Upper lobe of left lung (tissue), 6 donors: ENCODE measurements around the gene KIRREL3. TPM values are rescaled to one million over a fixed set of nuclear protein-coding genes. Genes with fewer than 3 reads are reported as not detected.

Source experiments
- ATAC-seq, 2 donors: fragments of 200-7000 bp; cut with Tn5 transposase; one replicate each; pipeline ENCODE4 v1.9.1; 2022; ENCODE audit warnings: mild to moderate bottlenecking in 2 of 2, moderate library complexity in 2 of 2; ENCODE audit not compliant: low FRiP score in 2 of 2
- DNase-seq, 2 donors: peaks; one replicate each; pipeline ENCODE4 v3.0.0-alpha.2; 2019 to 2020
- H3K27ac ChIP-seq, 4 donors: fragments of 200-600 bp; sonication (generic); one replicate each; pipeline ENCODE4 v1.5.1; 2016 to 2019
- H3K27me3 ChIP-seq, 4 donors: fragments of 200-600 bp; sonication (generic); one replicate each; pipeline ENCODE4 v1.5.1; 2017 to 2019
- H3K36me3 ChIP-seq, 4 donors: fragments of 200-600 bp; sonication (generic); one replicate each; pipeline ENCODE4 v1.5.1; 2016 to 2019
- H3K4me1 ChIP-seq, 4 donors: fragments of 200-600 bp; sonication (generic); one replicate each; pipeline ENCODE4 v1.5.1; 2018 to 2019
- H3K4me3 ChIP-seq, 4 donors: fragments of 200-600 bp; sonication (generic); one replicate each; pipeline ENCODE4 v1.5.1; 2017 to 2019; ENCODE audit warnings: mild to moderate bottlenecking in 2 of 4, moderate library complexity in 1 of 4
- H3K9me3 ChIP-seq, 4 donors: fragments of 200-600 bp; sonication (generic); one replicate each; pipeline ENCODE4 v1.5.1; 2018 to 2019
- EP300 ChIP-seq, 4 donors: sonication (generic); formaldehyde crosslinking; IDR thresholded peaks; one replicate each; pipeline ENCODE4 v1.5.1; 2017; ENCODE audit warnings: antibody characterized with exemption in 4 of 4, control low read depth in 2 of 4
- POLR2A ChIP-seq, 4 donors: fragments of 450-650 bp; IDR thresholded peaks; one replicate each; pipeline ENCODE4 v1.5.1; 2016 to 2017; ENCODE audit warnings: antibody characterized with exemption in 4 of 4, mild to moderate bottlenecking in 2 of 4
- POLR2AphosphoS5 ChIP-seq, 2 donors: sonication (generic); formaldehyde crosslinking; IDR thresholded peaks; one replicate each; pipeline ENCODE4 v1.5.1; 2017; ENCODE audit warnings: antibody characterized with exemption in 2 of 2
- WGBS, 2 donors: methylation state at CpG; one replicate each; pipeline ENCODE4 v1.1.5; 2017 to 2018; 5-methylcytosine and 5-hydroxymethylcytosine counted together
- total RNA-seq, 6 donors: library from RNA; depleted of rRNA in 4 of 6; stranded (reverse); fragments of >200 nt in 4 of 6; gene quantifications; one replicate each; pipeline versions ENCODE4 v1.1.0 to v1.2.1, GENCODE V29; 2016 to 2021
- TF ChIP-seq, protein P1 (sequence below), 6 experiments: fragments of 450-650 bp in 4 of 6; fragments of 200-600 bp in 2 of 6; sonication (generic) in 2 of 6; IDR thresholded peaks; one replicate each; pipeline ENCODE4 v1.5.1; 2016 to 2019; ENCODE audit warnings: antibody characterized with exemption in 6 of 6
- donor health status: DM: no; HTN: no; CAD: no; lungs with moderate emphysema.
- donor health status: DM: no; HTN: yes; CAD: no; lungs with severe emphysema.

The KIRREL3 gene
- total RNA-seq, 6 donors from 2014 or later = 0.22 to 0.24 TPM; not detected in 4

DNA sequence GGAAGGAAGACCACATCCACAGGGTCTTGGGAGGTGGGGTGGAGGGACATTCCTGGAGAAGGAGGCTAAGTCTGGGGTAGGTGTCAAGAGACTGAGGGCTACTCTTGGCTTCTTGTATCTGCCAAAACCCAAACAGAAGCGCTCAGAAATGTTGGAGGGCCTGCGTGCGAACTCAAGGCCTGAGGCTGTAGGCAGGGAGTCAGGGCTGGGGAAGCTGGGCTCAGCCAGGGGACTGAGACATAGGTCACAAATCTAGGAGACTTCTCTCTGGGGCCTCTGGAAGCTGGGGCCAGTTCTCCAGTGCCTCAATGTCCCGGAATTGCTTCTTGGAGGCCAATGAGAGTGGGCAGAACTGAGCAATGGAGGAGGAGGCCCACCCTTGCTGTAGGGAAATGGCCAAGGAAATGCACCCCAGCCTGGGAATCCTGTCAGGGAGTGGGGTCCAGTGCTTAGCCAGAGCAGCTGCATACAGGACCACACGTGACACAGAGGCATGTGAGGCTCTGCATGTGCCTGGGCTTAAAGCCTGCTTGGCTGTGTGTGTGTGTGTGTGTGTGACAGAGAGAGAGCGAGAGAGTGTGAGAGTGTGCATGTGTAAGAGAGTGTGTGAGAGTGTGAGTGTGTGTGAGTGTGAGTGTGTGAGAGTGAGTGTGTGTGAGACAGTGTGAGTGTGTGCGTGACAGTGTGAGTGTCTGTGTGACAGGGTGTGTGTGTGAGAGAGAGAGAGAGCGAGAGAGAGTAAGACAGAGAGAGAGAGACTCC is 503.8 kb downstream of the KIRREL3 start:
- Histone ChIP-seq H3K4me3 (no peak overlapping the region), H3K27me3 (no peaks in the 10 kb centered on the region), H3K36me3 (no peaks in the 10 kb centered on the region), H3K27ac (no peak overlapping the region), H3K9me3 (no peaks in the 10 kb centered on the region), H3K4me1 (no peaks in the 10 kb centered on the region)
- WGBS, 2 donors = 83 to 95% methylated on average over 8 of the region's 8 CpGs
- DNase-seq (no peak), ATAC-seq (no peak)
- TF ChIP-seq, protein P1, sequence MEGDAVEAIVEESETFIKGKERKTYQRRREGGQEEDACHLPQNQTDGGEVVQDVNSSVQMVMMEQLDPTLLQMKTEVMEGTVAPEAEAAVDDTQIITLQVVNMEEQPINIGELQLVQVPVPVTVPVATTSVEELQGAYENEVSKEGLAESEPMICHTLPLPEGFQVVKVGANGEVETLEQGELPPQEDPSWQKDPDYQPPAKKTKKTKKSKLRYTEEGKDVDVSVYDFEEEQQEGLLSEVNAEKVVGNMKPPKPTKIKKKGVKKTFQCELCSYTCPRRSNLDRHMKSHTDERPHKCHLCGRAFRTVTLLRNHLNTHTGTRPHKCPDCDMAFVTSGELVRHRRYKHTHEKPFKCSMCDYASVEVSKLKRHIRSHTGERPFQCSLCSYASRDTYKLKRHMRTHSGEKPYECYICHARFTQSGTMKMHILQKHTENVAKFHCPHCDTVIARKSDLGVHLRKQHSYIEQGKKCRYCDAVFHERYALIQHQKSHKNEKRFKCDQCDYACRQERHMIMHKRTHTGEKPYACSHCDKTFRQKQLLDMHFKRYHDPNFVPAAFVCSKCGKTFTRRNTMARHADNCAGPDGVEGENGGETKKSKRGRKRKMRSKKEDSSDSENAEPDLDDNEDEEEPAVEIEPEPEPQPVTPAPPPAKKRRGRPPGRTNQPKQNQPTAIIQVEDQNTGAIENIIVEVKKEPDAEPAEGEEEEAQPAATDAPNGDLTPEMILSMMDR (IDR thresholded peaks at IDR 0.05) = no peak
- no peak for TF ChIP-seq POLR2A (IDR thresholded peaks at IDR 0.05)
- TF ChIP-seq EP300 (IDR thresholded peaks at IDR 0.05) = no peak
- no peak for TF ChIP-seq POLR2AphosphoS5 (IDR thresholded peaks at IDR 0.05)

DNA sequence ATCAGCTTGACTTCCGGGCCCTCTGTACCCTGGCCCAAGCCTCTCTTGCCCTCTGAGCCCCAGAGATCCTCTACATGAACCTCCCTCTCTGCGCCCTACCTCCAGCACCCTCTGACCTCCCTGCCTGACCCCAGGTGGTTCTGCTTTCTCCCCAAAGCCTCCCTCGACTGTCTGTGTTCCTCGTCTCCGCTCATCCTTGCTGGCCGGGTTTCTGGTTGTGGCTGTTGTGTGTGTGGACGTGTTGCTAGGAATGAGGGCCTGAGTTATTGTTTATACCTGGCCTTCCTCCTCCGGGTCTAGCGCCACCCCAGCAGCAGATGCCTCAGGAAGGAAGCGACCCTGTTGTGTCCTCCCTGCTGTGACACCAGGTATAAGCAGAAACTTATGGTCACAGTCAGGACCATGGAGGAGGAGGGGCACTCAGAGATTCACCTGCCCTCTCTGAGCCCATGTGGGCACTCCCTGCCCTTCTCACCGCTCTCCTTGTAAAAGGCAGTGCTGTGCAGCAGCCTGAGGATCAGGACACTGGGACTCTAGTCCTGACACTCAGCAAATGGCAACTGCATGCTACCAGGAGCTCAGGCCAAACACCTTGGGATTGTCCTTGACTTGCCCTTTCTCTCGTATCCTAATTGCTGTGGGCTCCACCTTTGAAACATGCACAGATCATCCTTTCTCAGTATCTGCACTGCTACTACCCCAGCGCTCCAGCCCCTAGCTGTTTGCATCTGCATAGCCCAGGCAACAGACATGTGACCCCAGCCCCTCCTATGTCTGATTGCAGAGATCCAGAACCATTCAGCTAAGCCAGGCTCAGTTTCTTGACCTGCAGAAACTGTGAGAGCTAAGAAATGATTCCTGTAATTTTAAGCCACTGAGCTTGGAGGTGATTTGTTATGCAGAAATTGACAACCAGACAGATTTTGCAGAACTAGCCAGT is 505.0 kb downstream of the KIRREL3 start:
- Histone ChIP-seq H3K4me3 (no peak overlapping the region), H3K27me3 (no peaks in the 10 kb centered on the region), H3K4me1 (no peaks in the 10 kb centered on the region), H3K36me3 (no peaks in the 10 kb centered on the region), H3K27ac (no peak overlapping the region), H3K9me3 (no peaks in the 10 kb centered on the region)
- ATAC-seq = no peak
- DNase-seq = no peak
- WGBS, 2 donors = 82 to 88% methylated on average over 12 to 13 of the region's 13 CpGs
- TF ChIP-seq, protein P1 (IDR thresholded peaks at IDR 0.05) = no peak
- TF ChIP-seq POLR2AphosphoS5 (IDR thresholded peaks at IDR 0.05) = no peak
- TF ChIP-seq EP300 (IDR thresholded peaks at IDR 0.05) = no peak
- no peak for TF ChIP-seq POLR2A (IDR thresholded peaks at IDR 0.05)

DNA sequence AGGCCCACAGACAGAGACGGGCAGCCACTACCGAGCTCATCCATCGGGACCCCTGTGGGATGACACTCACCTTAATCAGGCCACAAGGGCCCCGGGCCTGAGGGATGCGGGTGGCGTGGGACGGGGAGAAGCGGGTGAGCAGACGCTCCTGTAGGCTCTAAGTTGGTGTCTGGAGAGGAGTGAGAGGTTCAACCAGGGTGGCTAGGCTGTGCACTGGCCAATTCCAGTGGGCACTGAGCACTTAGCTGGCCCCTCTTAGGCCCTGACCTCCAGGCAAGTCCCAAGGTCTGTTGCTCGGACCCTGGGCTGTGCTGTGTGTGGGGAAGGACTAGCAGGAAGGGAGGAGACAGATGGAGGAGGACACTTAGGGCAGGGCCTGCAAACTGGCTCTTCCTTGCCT is 505.7 kb downstream of the KIRREL3 start:
- no peak for DNase-seq
- Histone ChIP-seq H3K9me3 (no peaks in the 10 kb centered on the region), H3K4me1 (no peaks in the 10 kb centered on the region), H3K4me3 (no peak overlapping the region), H3K27me3 (no peaks in the 10 kb centered on the region), H3K27ac (no peak overlapping the region), H3K36me3 (no peaks in the 10 kb centered on the region)
- 84 to 87% methylated on average over 3 to 10 of the region's 10 CpGs for whole genome bisulfite sequencing, 2 donors
- no peak for ATAC-seq
- TF ChIP-seq POLR2A (IDR thresholded peaks at IDR 0.05) (no peak), POLR2AphosphoS5 (IDR thresholded peaks at IDR 0.05) (no peak), EP300 (IDR thresholded peaks at IDR 0.05) (no peak)
- TF ChIP-seq, protein P1 (IDR thresholded peaks at IDR 0.05) = no peak

DNA sequence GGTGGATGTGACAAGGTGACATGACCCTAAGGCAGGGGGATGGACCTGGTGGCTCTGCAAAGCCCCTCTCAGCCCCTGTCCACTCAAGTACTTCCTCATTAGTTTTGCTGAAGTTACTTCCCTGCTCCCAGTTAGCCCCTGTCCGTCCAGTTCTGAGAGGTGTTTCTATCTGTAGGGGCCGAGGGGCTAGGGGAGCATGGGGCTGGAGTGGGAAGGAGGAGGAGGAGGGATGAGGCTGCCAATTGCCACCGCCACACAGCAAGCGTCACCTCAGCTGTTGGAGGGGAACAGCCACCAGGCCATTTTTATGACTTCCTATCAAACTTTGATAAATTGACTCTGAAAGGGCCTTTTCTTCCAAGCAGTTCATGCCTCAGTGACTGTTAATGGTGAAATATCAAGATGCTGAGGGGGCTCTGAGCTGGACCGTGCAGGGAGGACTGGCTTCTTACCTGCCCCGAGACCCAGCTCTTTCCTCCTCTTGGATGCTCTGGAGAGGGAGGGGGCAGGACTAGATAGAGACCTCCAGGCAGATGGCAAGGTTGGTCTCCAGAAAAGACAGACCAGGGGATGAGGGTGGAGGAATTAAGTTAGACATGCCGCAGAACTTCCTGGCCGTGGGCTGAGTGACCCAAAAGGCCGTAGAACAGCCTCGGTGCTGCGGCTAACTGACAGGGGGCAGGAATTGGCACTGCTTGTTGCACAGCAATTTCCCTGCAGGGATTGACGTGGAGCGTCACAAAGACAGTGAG is 508.1 kb downstream of the KIRREL3 start:
- ATAC-seq = no peak
- Histone ChIP-seq H3K27me3 (no peaks in the 10 kb centered on the region), H3K4me1 (no peaks in the 10 kb centered on the region), H3K9me3 (no peaks in the 10 kb centered on the region), H3K36me3 (no peaks in the 10 kb centered on the region), H3K4me3 (no peak overlapping the region), H3K27ac (no peak overlapping the region)
- 86 to 89% methylated on average over 13 of the region's 13 CpGs for WGBS, 2 donors
- no peak for TF ChIP-seq POLR2AphosphoS5 (IDR thresholded peaks at IDR 0.05)
- TF ChIP-seq, protein P1 (IDR thresholded peaks at IDR 0.05) = no peak
- no peak for TF ChIP-seq EP300 (IDR thresholded peaks at IDR 0.05)
- no peak for TF ChIP-seq POLR2A (IDR thresholded peaks at IDR 0.05)
- DNase-seq = no peak
